WERI-Rb-1 (cell line): ENCODE results near the gene ZNF764.
"Not testable (repeated sequence)": the region's sequence is repeated elsewhere in the genome, so short reads cannot be mapped to it uniquely, and the experiment has no call there.

Source experiments
- DNase-seq: peaks from one replicate; pipeline ENCODE4 v3.0.0-alpha.2; 2020
- H3K27ac ChIP-seq: fragments of 250-450 bp; sonication (Bioruptor Pico); 2 replicates; pipeline ENCODE4 v1.5.1; 2020; ENCODE audit warnings: mild to moderate bottlenecking, moderate library complexity
- H3K27me3 ChIP-seq: fragments of 250-450 bp; sonication (Bioruptor Pico); 2 replicates; pipeline ENCODE4 v1.5.1; 2021; ENCODE audit warnings: mild to moderate bottlenecking, low read depth, moderate library complexity; ENCODE audit not compliant: insufficient read depth, severe bottlenecking
- H3K36me3 ChIP-seq: fragments of 250-450 bp; sonication (Bioruptor Pico); 2 replicates; pipeline ENCODE4 v1.5.1; 2020; ENCODE audit warnings: mild to moderate bottlenecking, moderate library complexity
- H3K4me3 ChIP-seq: 2 replicates; pipeline ENCODE4 v1.5.1; 2011; ENCODE audit warnings: low read depth, mild to moderate bottlenecking, control low read depth, low read length
- H3K9me3 ChIP-seq: fragments of 250-450 bp; sonication (Bioruptor Pico); 2 replicates; pipeline ENCODE4 v1.5.1; 2021; ENCODE audit warnings: mild to moderate bottlenecking, moderate library complexity; ENCODE audit not compliant: severe bottlenecking
- CTCF ChIP-seq: IDR thresholded peaks from 2 replicates; pipeline ENCODE4 v1.5.1; 2011; ENCODE audit warnings: low read depth, mild to moderate bottlenecking, control low read depth, inconsistent platforms, low read length

ZNF764 gene

GRCh38 chr16:30523768-30524574 lies 34.2 kb downstream of the ZNF764 start:
- DNase-seq = no peak
- H3K27me3 ChIP-seq = no peaks in the 10 kb centered on the region
- no peak for TF ChIP-seq CTCF
- H3K27ac ChIP-seq = no peak overlapping the region
- H3K4me3 ChIP-seq = no peak overlapping the region
- no peaks in the 10 kb centered on the region for H3K9me3 ChIP-seq
- H3K36me3 ChIP-seq = peaks cover 12% of the 10 kb centered on the region

- DNase-seq, H3K9me3 ChIP-seq, H3K4me3 ChIP-seq, H3K27me3 ChIP-seq, H3K27ac ChIP-seq: not testable (repeated sequence)
- H3K36me3 ChIP-seq = peaks cover 12% of the 10 kb centered on the region
Measured at GRCh38 chr16:30522702-30523463, 35.3 kb downstream of the ZNF764 start.

GRCh38 chr16:30521873-30522641 lies 36.1 kb downstream of the ZNF764 start:
- no peak overlapping the region for H3K27ac ChIP-seq
- TF ChIP-seq CTCF = no peak
- H3K36me3 ChIP-seq = peaks cover 12% of the 10 kb centered on the region
- no peak overlapping the region for H3K4me3 ChIP-seq
- no peak for DNase-seq
- no peaks in the 10 kb centered on the region for H3K9me3 ChIP-seq
- no peaks in the 10 kb centered on the region for H3K27me3 ChIP-seq

GRCh38 chr16:30521476-30521872 lies 36.7 kb downstream of the ZNF764 start:
- Histone ChIP-seq H3K9me3 (no peaks in the 10 kb centered on the region), H3K27ac (no peak overlapping the region), H3K4me3 (no peak overlapping the region), H3K27me3 (no peaks in the 10 kb centered on the region), H3K36me3 (peaks cover 12% of the 10 kb centered on the region)
- DNase-seq = no peak
- no peak for TF ChIP-seq CTCF

- no peak for DNase-seq
- Histone ChIP-seq H3K27ac (no peak overlapping the region), H3K4me3 (no peak overlapping the region), H3K9me3 (no peaks in the 10 kb centered on the region), H3K36me3 (peaks cover 2% of the 10 kb centered on the region), H3K27me3 (no peaks in the 10 kb centered on the region)
- TF ChIP-seq CTCF = no peak
Measured at GRCh38 chr16:30519120-30520049, 38.8 kb downstream of the ZNF764 start.
